HUES6 (cell line): ENCODE measurements around the gene NMNAT2.

Source experiments
- H3K27ac ChIP-seq: 2 replicates; pipeline ENCODE4 v1.7.0; 2013; ENCODE audit warnings: low read depth, mild to moderate bottlenecking, low read length, inconsistent platforms
- H3K27me3 ChIP-seq: 2 replicates; pipeline ENCODE4 v1.6.1; 2013; ENCODE audit warnings: low read length; ENCODE audit not compliant: control insufficient read depth, insufficient read depth
- H3K36me3 ChIP-seq: 2 replicates; pipeline ENCODE4 v1.6.1; 2013; ENCODE audit warnings: low read length; ENCODE audit not compliant: control insufficient read depth, insufficient read depth
- H3K4me1 ChIP-seq: 2 replicates; pipeline ENCODE4 v1.6.1; 2013; ENCODE audit warnings: low read length; ENCODE audit not compliant: control insufficient read depth, insufficient read depth
- H3K4me3 ChIP-seq: 2 replicates; pipeline ENCODE4 v1.5.1; 2013; ENCODE audit warnings: low read depth, low read length
- H3K9ac ChIP-seq: one replicate; pipeline ENCODE4 v1.6.1; 2013; ENCODE audit warnings: mild to moderate bottlenecking, low read length
- H3K9me3 ChIP-seq: 2 replicates; pipeline ENCODE4 v1.6.1; 2013; ENCODE audit warnings: low read depth, low read length; ENCODE audit not compliant: control insufficient read depth, insufficient read depth

Gene NMNAT2

DNA sequence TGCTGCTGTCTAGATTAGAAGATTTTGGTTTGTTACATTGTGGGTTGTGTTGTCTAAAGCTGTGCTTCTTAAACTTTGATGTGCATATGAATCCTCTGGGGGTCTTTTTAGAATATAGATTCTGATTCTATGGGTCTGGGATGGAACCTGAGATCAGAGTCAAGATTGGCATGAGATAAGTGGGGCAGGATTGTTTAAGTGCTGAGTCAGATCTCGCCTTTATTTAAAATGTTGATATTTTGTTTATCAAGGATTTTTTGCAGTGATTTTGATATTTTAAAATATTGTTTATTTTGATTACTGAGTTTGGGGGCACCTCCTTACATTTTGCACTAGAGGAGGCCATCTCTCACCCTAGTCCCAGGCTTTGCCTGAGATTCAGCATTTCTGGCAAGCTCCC is 117.4 kb downstream of the NMNAT2 start:
- Histone ChIP-seq H3K27me3 (no peaks in the 10 kb centered on the region), H3K36me3 (no peaks in the 10 kb centered on the region), H3K9me3 (no peaks in the 10 kb centered on the region), H3K4me3 (no peak overlapping the region), H3K4me1 (peaks cover 35% of the 10 kb centered on the region), H3K27ac (no peak overlapping the region), H3K9ac (no peak overlapping the region)

DNA sequence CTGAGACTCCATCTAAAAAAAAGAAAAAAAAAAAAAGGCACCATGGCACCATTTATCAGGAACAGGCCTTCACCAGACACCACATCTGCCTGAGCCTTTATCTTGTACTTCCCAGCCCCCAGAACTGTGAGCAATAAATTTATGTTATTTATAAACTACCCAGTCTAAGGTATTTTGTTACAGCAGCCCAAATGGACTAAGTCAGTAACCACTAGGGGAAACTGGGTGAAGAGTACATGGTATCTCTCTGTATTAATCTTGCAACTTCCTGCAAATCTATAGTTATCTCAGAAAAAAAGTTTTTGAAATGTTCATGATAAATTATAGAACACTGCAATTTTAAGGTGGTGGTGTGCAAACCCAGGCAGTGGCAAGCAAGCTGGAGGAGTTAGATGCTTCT is 117.8 kb downstream of the NMNAT2 start:
- no peaks in the 10 kb centered on the region for H3K27me3 ChIP-seq
- no peak overlapping the region for H3K9ac ChIP-seq
- H3K4me1 ChIP-seq = peaks cover 35% of the 10 kb centered on the region
- H3K9me3 ChIP-seq = no peaks in the 10 kb centered on the region
- H3K27ac ChIP-seq = no peak overlapping the region
- no peak overlapping the region for H3K4me3 ChIP-seq
- no peaks in the 10 kb centered on the region for H3K36me3 ChIP-seq

DNA sequence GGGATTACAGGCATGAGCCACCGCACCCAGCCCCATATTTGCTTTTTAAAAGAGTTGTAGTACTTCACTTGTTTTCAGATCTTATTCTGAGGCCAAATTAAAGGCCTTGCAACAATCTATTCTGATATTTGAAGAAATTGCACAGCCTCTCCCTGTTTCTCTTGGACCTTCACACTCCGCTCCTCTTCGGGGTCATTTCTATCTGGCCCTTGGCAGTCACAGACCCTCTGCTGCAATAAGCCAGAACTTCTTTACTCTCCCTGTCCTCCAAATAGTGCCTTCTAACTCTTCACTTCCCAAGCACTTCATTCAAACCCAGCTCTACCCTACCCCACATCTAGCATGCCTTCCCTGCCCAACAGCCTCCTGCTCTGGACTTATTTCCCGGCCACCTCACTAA is 121.4 kb downstream of the NMNAT2 start:
- H3K36me3 ChIP-seq = no peaks in the 10 kb centered on the region
- no peaks in the 10 kb centered on the region for H3K9me3 ChIP-seq
- H3K9ac ChIP-seq = no peak overlapping the region

DNA sequence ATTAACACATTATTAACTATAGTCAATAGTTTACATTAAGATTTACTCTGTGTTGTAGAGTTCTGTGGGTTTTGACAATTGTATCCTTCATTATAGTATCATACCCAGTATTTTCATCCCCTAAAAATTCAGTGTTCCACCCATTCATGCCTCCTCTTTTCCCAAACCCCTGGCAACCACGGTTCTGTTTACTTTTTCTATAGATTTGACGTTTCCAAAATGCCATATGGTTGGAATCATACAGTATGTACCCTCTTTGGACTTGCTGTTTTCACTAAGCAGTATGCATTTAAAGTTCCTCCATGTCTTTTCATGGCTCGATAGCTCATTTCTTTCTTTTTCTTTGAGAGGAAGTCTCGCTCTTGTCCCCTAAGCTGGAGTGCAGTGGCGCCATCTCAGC is 122.7 kb downstream of the NMNAT2 start:
- no peaks in the 10 kb centered on the region for H3K27me3 ChIP-seq
- peaks cover 31% of the 10 kb centered on the region for H3K4me1 ChIP-seq
- H3K36me3 ChIP-seq = no peaks in the 10 kb centered on the region
- H3K9ac ChIP-seq = no peak overlapping the region
- H3K27ac ChIP-seq = no peak overlapping the region
- H3K9me3 ChIP-seq = no peaks in the 10 kb centered on the region
- no peak overlapping the region for H3K4me3 ChIP-seq

More for the DNA sequence above, 121.4 kb downstream of the NMNAT2 start:
- peaks cover 22% of the 10 kb centered on the region for H3K4me1 ChIP-seq
- no peak overlapping the region for H3K4me3 ChIP-seq
- no peak overlapping the region for H3K27ac ChIP-seq
- no peaks in the 10 kb centered on the region for H3K27me3 ChIP-seq

DNA sequence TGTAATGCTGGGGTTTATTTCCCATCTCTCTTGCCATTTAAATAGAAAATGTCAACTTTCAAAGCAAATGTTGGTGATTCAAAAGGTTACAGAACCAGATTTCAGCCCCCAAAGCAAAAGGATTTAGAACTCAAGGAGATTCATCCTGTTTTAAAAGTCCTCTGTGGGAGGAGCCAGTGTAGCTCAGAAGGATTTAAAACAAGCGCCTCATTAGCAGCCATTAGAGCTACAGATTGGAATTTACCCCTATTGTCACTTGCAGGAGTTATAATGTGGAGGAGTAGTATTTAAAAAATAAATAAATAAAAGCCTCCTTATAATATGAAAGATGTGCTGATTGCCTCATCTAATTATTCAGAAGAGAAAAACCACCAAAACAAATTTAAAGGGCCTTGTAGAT is 124.3 kb downstream of the NMNAT2 start:
- Histone ChIP-seq H3K4me1 (peaks cover 32% of the 10 kb centered on the region), H3K27ac (no peak overlapping the region), H3K9ac (no peak overlapping the region), H3K36me3 (no peaks in the 10 kb centered on the region), H3K9me3 (no peaks in the 10 kb centered on the region; the same call in 1 of the 2 replicates), H3K4me3 (no peak overlapping the region), H3K27me3 (no peaks in the 10 kb centered on the region)

DNA sequence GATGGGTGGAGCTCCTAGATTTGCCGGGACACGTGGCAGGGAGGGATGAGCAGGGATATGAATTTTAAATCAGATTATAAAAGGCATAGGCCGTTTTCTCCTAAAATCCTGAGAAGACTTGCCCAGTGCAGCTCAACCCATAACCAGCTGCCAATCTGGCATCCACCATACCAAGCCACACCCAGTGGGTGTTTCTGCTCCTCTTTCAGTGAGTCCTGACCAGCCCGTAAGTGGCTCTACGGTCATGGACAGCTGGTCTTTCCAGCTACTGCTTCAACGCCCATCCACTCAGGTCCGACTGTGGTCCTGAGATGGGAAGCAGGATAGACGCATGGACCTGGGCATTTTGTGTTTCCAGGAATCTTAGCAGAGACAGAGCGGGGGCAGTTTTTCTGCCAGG is 124.9 kb downstream of the NMNAT2 start:
- peaks cover 32% of the 10 kb centered on the region for H3K4me1 ChIP-seq
- no peaks in the 10 kb centered on the region for H3K36me3 ChIP-seq
- no peaks in the 10 kb centered on the region for H3K27me3 ChIP-seq
- no peak overlapping the region for H3K9ac ChIP-seq
- peaks cover 6% of the 10 kb centered on the region; the same call in 1 of the 2 replicates for H3K9me3 ChIP-seq
- no peak overlapping the region for H3K4me3 ChIP-seq
- no peak overlapping the region for H3K27ac ChIP-seq

DNA sequence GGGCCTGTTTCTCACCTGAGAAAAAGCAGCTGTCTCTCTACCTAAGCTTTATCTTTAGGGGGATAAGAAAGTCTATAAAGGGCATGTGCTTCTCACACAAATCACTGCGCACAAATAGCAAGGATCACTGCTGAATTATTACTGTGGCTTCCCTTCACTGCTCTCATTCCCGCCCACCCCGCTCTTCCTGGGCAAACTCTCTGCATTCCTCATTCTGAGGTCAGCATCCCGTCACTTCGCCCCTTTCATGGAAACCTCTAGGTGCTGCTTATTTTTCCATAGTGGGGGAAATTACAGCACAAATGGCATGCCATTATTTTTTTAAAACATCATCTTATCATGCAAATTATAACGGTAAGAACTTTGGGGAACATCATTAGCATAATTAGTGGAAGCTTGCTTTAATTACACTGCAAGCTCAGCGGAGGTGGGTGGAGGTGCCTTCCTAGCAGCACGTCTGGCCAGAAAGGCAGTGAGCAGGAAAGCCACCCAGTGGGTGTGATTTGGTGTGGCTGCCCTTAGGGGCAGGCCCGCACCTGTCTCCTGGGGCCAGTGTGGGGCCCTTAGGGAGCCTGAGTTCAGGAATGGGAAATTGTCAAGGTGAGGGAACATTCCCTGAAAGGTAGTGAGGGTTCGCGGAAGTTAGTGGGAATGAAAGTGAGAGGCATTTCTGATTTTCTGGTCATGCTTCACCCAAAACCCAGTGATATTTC is 126.2 kb downstream of the NMNAT2 start:
- Histone ChIP-seq H3K27ac (no peak overlapping the region), H3K9ac (no peak overlapping the region), H3K4me3 (no peak overlapping the region), H3K4me1 (peaks cover 32% of the 10 kb centered on the region), H3K27me3 (no peaks in the 10 kb centered on the region), H3K9me3 (peaks cover 6% of the 10 kb centered on the region; the same call in 1 of the 2 replicates), H3K36me3 (no peaks in the 10 kb centered on the region)

DNA sequence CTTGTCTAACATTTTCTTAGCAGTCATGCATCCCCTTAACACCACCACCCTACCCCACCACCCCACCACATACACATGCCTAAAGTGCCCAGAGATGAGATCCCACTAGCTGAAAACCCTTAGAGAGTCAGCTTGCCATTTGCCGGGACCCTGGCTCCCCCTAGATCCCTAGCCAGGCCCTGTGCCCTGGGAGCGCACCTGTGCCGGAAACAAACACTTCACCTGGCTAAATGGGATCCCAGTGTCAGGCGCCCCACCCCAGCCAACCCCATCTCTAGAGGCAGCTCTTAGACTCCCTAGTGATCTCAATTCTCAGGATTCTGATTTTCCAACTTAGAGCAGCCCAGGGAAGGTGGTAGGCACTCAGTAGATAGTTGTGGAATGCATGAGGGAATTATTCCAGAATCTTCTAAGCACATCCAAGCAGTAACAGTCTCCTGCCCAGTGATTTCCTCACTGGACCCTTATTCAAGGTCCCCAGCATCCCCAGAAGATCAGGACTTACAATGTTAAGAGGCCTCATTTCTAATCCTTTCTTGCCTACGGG is 126.9 kb downstream of the NMNAT2 start:
- Histone ChIP-seq H3K27ac (no peak overlapping the region; the same call in 1 of the 2 replicates), H3K9ac (no peak overlapping the region), H3K4me1 (peaks cover 32% of the 10 kb centered on the region), H3K4me3 (no peak overlapping the region), H3K9me3 (peaks cover 6% of the 10 kb centered on the region; the same call in 1 of the 2 replicates), H3K27me3 (no peaks in the 10 kb centered on the region), H3K36me3 (no peaks in the 10 kb centered on the region)

DNA sequence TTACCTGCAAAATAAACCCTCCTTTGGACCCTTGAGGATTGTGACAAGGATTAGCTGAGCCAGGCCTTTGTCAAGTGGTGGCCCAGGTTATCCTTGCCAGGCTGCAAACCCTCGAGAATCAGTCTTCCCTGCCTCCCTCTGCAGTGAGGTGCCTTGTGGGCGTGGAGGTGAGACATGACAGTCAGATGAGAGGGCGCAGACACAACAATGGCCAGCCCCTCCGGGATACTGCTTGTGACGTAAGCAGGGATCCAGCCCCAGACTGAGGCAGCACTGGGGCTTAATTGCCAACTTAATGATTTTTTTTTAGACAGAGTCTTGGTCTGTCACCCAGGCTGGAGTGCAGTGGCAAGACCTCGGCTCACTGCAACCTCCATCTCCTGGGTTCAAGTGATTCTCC is 127.6 kb downstream of the NMNAT2 start:
- Histone ChIP-seq H3K9me3 (peaks cover 6% of the 10 kb centered on the region; the same call in 1 of the 2 replicates), H3K4me3 (no peak overlapping the region), H3K27me3 (no peaks in the 10 kb centered on the region), H3K4me1 (peaks cover 32% of the 10 kb centered on the region), H3K9ac (no peak overlapping the region), H3K36me3 (no peaks in the 10 kb centered on the region), H3K27ac (no peak overlapping the region)

DNA sequence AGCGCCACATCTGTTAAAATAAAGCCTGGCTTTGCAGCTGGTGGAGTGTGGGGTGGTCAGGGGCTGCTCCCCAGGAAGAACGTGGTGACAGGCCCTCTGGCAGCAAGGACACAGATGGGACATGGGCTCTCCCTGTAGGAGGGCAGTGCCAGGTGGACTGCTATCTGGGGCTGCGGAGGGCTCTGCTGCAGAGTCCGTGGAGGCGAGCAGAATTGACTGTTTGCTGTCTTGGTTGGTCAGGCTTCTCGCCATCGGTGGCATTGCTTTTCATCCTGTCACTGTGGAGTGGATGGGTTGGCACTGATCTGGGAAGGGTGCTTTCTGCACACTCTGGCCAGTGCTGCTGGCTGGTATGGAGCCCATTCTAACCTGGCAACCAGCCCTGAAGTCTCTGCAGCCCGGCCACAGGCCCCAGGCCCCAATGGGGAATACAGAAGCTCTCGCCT is 129.1 kb downstream of the NMNAT2 start:
- peaks cover 33% of the 10 kb centered on the region for H3K4me1 ChIP-seq
- peaks cover 6% of the 10 kb centered on the region; the same call in 1 of the 2 replicates for H3K9me3 ChIP-seq
- no peak overlapping the region for H3K27ac ChIP-seq
- no peak overlapping the region for H3K9ac ChIP-seq
- no peaks in the 10 kb centered on the region for H3K36me3 ChIP-seq
- H3K4me3 ChIP-seq = no peak overlapping the region
- no peaks in the 10 kb centered on the region for H3K27me3 ChIP-seq

DNA sequence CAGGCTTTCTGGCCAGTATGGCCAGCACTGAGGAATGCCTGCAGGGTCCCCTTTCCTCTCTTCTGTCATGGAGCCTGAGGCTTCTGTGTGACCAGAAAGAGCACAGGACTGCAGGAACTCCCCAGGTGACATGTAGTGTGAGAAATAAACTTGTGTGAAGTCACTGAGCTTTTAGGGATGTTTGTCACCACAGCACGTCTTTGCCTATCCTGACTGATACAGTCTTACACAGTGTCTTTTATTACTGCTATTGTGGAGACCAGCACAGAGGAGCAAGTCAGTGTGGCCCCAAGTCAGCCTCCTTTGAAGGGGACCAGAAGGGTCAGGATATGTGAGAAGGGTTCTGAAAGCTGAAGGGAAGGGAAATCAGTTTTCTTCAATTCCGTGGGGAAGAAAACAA is 129.6 kb downstream of the NMNAT2 start:
- Histone ChIP-seq H3K27me3 (no peaks in the 10 kb centered on the region), H3K4me1 (peaks cover 33% of the 10 kb centered on the region), H3K4me3 (no peak overlapping the region), H3K9ac (no peak overlapping the region), H3K27ac (no peak overlapping the region), H3K36me3 (no peaks in the 10 kb centered on the region), H3K9me3 (peaks cover 6% of the 10 kb centered on the region; the same call in 1 of the 2 replicates)
